HG03139 (cell line): Measurements from ENCODE around the gene SERTAD4.
"Not testable (repeated sequence)": the region's sequence is repeated elsewhere in the genome, so short reads cannot be mapped to it uniquely, and the experiment has no call there.

Experiments
- ATAC-seq: cut with Tn5 transposase; IDR thresholded peaks from one replicate; pipeline ENCODE4 v1.9.1; 2021; ENCODE audit not compliant: unreplicated experiment

Gene SERTAD4

GRCh38 chr1:210257698-210258529 lies 25.3 kb downstream of the SERTAD4 start:
- no peak for ATAC-seq

GRCh38 chr1:210259561-210259960 lies 27.0 kb downstream of the SERTAD4 start:
- ATAC-seq: no peak

- ATAC-seq: no peak
Measured at GRCh38 chr1:210260096-210260495, 27.5 kb downstream of the SERTAD4 start.

GRCh38 chr1:210262167-210262896 lies 29.7 kb downstream of the SERTAD4 start:
- no peak for ATAC-seq

- ATAC-seq: no peak
Measured at GRCh38 chr1:210262897-210263272, 30.3 kb downstream of the SERTAD4 start.

GRCh38 chr1:210263963-210264362 lies 31.4 kb downstream of the SERTAD4 start:
- ATAC-seq: no peak

GRCh38 chr1:210264496-210265380 lies 32.1 kb downstream of the SERTAD4 start:
- no peak for ATAC-seq

- not testable (repeated sequence) for ATAC-seq
Measured at GRCh38 chr1:210265392-210265955, 32.9 kb downstream of the SERTAD4 start.

- ATAC-seq: no peak
Measured at GRCh38 chr1:210269981-210270380, 37.4 kb downstream of the SERTAD4 start.

- ATAC-seq: no peak
Measured at GRCh38 chr1:210272666-210273065, 40.1 kb downstream of the SERTAD4 start.

- no peak for ATAC-seq
Measured at GRCh38 chr1:210280221-210280620, 47.6 kb downstream of the SERTAD4 start.

GRCh38 chr1:210288116-210288515 lies 55.5 kb downstream of the SERTAD4 start:
- no peak for ATAC-seq

GRCh38 chr1:210289248-210289647 lies 56.7 kb downstream of the SERTAD4 start:
- no peak for ATAC-seq

- ATAC-seq: no peak
Measured at GRCh38 chr1:210291081-210291764, 58.6 kb downstream of the SERTAD4 start.

- ATAC-seq: no peak
Measured at GRCh38 chr1:210291786-210292230, 59.2 kb downstream of the SERTAD4 start.

GRCh38 chr1:210292231-210292871 lies 59.8 kb downstream of the SERTAD4 start:
- peak; percentile 72 for ATAC-seq

- no peak for ATAC-seq
Measured at GRCh38 chr1:210293171-210293607, 60.6 kb downstream of the SERTAD4 start.

GRCh38 chr1:210294999-210295745 lies 62.6 kb downstream of the SERTAD4 start:
- no peak for ATAC-seq
